ENCODE data around the gene KDM8. TPM values are rescaled to one million over a fixed set of nuclear protein-coding genes. Genes with fewer than 3 reads are reported as not detected.

The KDM8 gene
- total RNA-seq, 1 experiment from 2014 or later: 10.9 TPM

GRCh38 chr16:27269300-27270150 is 66.2 kb downstream of the KDM8 start:
- no peak for ATAC-seq
- ChIA-PET CTCF (interaction anchor here (1.2 kb wide), 1 partner anchor 35 kb away, joined by 3 read pairs; no protein-coding TSS in a partner anchor), POLR2A (interaction anchor here (0.6 kb wide), 1 partner anchor 49 kb away, joined by 4 read pairs; no protein-coding TSS in a partner anchor)
- Mint-ChIP-seq H3K4me3 (peak overlapping the region; percentile 81), H3K27ac (no peak overlapping the region), H3K36me3 (peaks cover 4% of the 10 kb centered on the region; the same call in 1 of the 2 replicates), H3K27me3 (ENCODE audit: low read depth) (peaks cover 4% of the 10 kb centered on the region), H3K9me3 (peaks cover 4% of the 10 kb centered on the region), H3K4me1 (peaks cover 16% of the 10 kb centered on the region)
- no peak for DNase-seq (ENCODE audit: low spot score)
- TF ChIP-seq FOXJ3 (CRISPR knock-in tag; IDR thresholded peaks at IDR 0.05; ENCODE audit: borderline replicate concordance) (no peak), GABPB1 (CRISPR knock-in tag; IDR thresholded peaks at IDR 0.05) (0 out of 2 replicates have a peak, but pooled peaks have one; percentile 24)

- Mint-ChIP-seq H3K27me3 (ENCODE audit: low read depth) (peaks cover 4% of the 10 kb centered on the region), H3K9me3 (peaks cover 4% of the 10 kb centered on the region), H3K4me1 (peaks cover 16% of the 10 kb centered on the region), H3K27ac (no peak overlapping the region), H3K36me3 (peaks cover 4% of the 10 kb centered on the region; the same call in 1 of the 2 replicates), H3K4me3 (no peak overlapping the region)
- DNase-seq (ENCODE audit: low spot score) (no peak), ATAC-seq (no peak)
- ChIA-PET POLR2A (interaction anchor here (0.6 kb wide), 1 partner anchor 48 kb away, joined by 4 read pairs; no protein-coding TSS in a partner anchor), CTCF (interaction anchor here (0.9 to 1.2 kb wide), 2 partner anchors 36 to 85 kb away, joined by 3 read pairs; no protein-coding TSS in a partner anchor)
- TF ChIP-seq ZNF425 (CRISPR knock-in tag; conservative IDR thresholded peaks at IDR 0.05) (no peak), JAZF1 (CRISPR knock-in tag; IDR thresholded peaks at IDR 0.05) (no peak), ESRRA (CRISPR knock-in tag; IDR thresholded peaks at IDR 0.05; ENCODE audit: borderline replicate concordance) (no peak), E2F5 (CRISPR knock-in tag; IDR thresholded peaks at IDR 0.05) (no peak), ZNF219 (CRISPR knock-in tag; IDR thresholded peaks at IDR 0.05; ENCODE audit: borderline replicate concordance) (no peak), SMAD3 (CRISPR knock-in tag; IDR thresholded peaks at IDR 0.05; ENCODE audit: borderline replicate concordance) (no peak), ZNF232 (CRISPR knock-in tag; IDR thresholded peaks at IDR 0.05) (no peak), FOXK1 (CRISPR knock-in tag; IDR thresholded peaks at IDR 0.05) (no peak), TEAD1 (CRISPR knock-in tag; IDR thresholded peaks at IDR 0.05) (no peak), MYBL2 (CRISPR knock-in tag; IDR thresholded peaks at IDR 0.05) (no peak), TCF7 (CRISPR knock-in tag; IDR thresholded peaks at IDR 0.05; ENCODE audit: low read depth) (no peak), ATF2 (CRISPR knock-in tag; IDR thresholded peaks at IDR 0.05; ENCODE audit: borderline replicate concordance, low read depth) (no peak)
These were observed 67.0 kb downstream of the KDM8 start for GRCh38 chr16:27270349-27270748.

Other genes starting within 250 kb of the KDM8 start
- gene C16orf82, start 136.6 kb upstream of the KDM8 start, total RNA-seq (2021): not detected in 3 replicates
- 29.4 to 44.8 TPM (median 43.8 TPM) in 3 replicates for gene NSMCE1, start 65.2 kb downstream of the KDM8 start, total RNA-seq (2021)
- gene IL4R, start 110.4 kb downstream of the KDM8 start, total RNA-seq (2021): 22.2 to 28.7 TPM (median 22.4 TPM) in 3 replicates
- 0.27 to 0.70 TPM (median 0.32 TPM) in 3 replicates for gene IL21R, start 198.6 kb downstream of the KDM8 start, total RNA-seq (2021)